ENCODE data around the gene XPR1. TPM values are rescaled to one million over a fixed set of nuclear protein-coding genes. Genes with fewer than 3 reads are reported as not detected.

XPR1 gene
- total RNA-seq, 4 donors from 2014 or later: 6.8 to 23.1 (median 17.2) TPM

DNA sequence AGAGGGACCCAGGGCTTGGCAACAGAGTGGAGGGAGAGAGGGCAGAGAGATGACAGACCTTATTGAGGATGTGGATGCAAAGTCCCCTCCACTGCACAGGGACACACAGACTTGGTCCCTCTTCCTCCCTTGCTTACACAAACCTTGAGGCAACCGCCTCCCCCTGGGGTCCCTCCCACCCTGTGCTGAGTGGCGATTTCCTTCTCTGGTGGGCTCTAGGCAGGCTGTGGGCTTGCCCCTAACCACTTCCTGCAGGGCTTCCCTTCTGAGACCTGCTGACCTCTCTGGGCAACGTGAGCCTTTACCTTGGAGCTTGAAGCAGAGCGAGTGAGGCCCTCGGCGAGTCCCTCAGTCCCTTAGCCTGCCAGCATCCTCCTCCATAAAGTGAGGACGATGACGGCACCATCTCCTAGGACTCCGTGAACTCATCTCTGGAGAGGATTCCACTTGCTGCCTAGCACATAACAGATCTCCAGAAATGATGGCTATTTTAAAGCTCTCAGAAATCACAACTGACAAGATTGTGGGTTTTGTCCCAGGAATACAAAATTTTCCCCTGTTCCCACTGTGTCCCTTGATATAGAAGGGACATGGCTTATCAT lies 305.9 kb downstream of the XPR1 start:
- Histone ChIP-seq H3K27me3 (no peaks in the 10 kb centered on the region), H3K27ac (no peak overlapping the region), H3K4me1 (no peaks in the 10 kb centered on the region), H3K4me3 (no peak overlapping the region), H3K36me3 (peaks cover 0 to 49% (median 0%) of the 10 kb centered on the region in 3 donors), H3K9me3 (no peaks in the 10 kb centered on the region)
- no peak for TF ChIP-seq CTCF (IDR thresholded peaks at IDR 0.05)
- TF ChIP-seq POLR2A (IDR thresholded peaks at IDR 0.05): no peak
- WGBS, 2 donors: 72 to 81% methylated on average over 6 to 7 of the region's 9 CpGs
- DNase-seq: no peak
- intact Hi-C loops (cut with DNase I): no loop called here

DNA sequence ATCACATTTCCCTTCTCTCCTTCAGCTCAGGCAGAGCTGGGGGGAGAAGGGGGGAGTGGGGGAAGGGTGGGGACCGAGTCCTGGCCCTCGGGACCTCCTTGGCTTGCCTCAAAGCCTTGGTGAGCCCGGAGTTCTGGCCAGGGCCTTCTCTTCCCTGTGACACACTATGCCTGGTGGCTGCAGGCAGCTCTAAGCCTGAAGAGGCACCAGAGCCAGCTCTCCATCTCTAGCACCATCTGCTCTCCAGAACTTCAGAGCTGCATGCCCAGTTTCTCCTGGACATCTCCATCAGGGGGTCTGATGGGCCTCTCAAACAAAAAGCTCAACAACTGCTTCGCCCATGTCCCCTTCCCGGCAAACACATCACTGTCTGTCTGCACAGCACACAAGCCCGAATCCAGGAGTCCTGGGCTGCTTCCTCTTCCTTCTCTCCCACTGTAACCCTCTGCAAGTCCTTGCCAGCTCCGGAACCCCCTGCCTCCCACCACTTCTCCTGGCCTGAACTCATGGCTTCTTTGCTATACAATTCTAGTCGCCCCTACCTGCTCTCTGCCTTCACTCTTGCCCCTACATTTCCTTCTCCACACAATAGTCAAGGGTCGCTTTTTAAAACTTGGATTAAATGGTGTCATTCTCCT lies 307.4 kb downstream of the XPR1 start:
- Histone ChIP-seq H3K4me3 (no peak overlapping the region), H3K27ac (no peak overlapping the region), H3K36me3 (peaks cover 0 to 56% (median 0%) of the 10 kb centered on the region in 3 donors), H3K27me3 (no peaks in the 10 kb centered on the region), H3K9me3 (no peaks in the 10 kb centered on the region), H3K4me1 (no peaks in the 10 kb centered on the region)
- intact Hi-C loops (cut with DNase I): no loop called here
- TF ChIP-seq POLR2A (IDR thresholded peaks at IDR 0.05): no peak
- no peak for TF ChIP-seq CTCF (IDR thresholded peaks at IDR 0.05)
- 65 to 72% methylated on average over 9 of the region's 9 CpGs for WGBS, 2 donors
- DNase-seq: no peak

DNA sequence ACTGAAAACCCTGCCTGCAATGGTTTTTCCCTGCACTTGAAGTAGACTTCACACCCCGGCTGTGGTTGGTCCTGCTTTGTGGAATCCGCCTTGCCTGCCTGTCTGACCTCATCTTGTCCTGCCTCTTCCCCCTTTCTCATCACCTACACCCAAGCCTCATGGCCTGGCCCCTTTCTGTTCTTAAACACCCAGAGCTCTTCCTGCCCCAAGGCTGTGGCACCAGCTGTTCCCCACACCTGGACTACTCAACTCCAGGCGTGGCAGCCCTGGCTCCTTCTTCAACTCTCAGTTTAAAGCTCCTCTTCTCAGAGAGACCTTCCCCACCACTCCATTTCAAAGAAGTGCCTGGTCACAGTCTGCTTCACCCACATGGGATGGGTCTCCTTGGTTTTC lies 307.9 kb downstream of the XPR1 start:
- Histone ChIP-seq H3K27me3 (no peaks in the 10 kb centered on the region), H3K27ac (no peak overlapping the region), H3K9me3 (no peaks in the 10 kb centered on the region), H3K36me3 (peaks cover 0 to 62% (median 0%) of the 10 kb centered on the region in 3 donors), H3K4me3 (no peak overlapping the region), H3K4me1 (no peaks in the 10 kb centered on the region)
- 58 to 70% methylated on average over 3 of the region's 3 CpGs for WGBS, 2 donors
- TF ChIP-seq POLR2A (IDR thresholded peaks at IDR 0.05) (no peak), CTCF (IDR thresholded peaks at IDR 0.05) (no peak)
- intact Hi-C loops (cut with DNase I): no loop called here
- no peak for DNase-seq

Small RNA genes lying within 50 kb of the gene (small RNA-seq; reads per million reads assigned to genes)
- gene RF00026: 0 reads per million in 4 donors

Other genes starting within 250 kb of the XPR1 start
- 10 to 100 TPM; 26.6 to 51.3 (median 34.4) TPM for gene ACBD6, start 129.4 kb upstream of the XPR1 start, total RNA-seq
- not detected for gene OVAAL, start 73.1 kb upstream of the XPR1 start, total RNA-seq